ENCODE results near the gene MAN2B2.
"Not testable (repeated sequence)": the region's sequence is repeated elsewhere in the genome, so short reads cannot be mapped to it uniquely, and the experiment has no call there.

Gene MAN2B2

DNA sequence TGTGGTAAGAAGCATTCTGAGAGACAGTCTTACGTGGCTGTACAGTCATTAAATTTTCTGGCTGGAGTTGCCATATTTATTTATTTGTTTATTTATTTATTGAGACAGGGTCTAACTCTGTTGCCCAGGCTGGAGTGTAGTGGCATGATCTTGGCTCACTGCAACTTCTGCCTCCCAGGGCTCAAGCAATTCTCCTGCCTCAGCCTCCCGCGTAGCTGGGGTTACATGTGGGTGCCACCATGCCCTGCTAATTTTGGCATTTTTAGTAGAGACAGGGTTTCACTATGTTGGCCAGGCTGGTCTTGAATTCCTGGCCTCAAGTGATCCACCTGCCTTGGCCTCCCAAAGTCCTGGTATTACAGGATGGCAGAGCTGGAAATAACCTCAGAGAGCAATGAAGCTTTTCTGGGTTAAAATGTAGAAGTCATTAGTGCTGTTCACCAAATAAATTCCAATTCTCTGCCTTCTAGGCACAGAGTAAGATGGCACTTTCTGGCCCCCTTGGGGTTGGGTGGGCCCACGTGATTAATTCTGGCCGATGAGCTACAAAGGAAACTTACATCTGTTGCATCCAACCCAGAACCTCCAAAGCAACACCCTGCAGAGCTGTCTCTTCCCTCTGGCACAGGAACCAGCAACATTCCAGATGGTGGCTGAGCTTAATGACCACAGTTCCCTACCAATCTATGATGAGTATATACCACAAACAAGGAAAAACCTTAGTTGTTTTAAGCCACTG, 70.0 kb downstream of the MAN2B2 start:
- no peak for DNase-seq

DNA sequence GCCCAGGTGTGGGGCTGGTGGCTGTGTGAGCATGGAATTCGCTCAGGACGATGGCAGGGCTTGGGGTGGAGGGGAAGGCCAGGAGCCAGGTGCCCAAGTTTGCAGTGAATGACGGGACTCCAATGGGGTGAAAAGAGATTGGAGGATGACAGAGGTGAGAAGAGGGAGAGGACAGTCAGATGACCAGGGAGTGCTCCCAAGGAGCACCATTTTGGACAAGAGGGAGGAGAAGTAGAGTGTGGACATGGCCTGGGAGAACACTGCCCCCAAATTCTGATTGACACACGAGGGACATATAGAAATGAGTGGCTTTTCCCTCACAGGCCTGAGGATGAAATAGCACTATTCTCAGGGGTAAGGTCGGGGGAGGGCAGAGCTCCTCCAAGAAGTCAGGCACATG, 72.2 kb downstream of the MAN2B2 start:
- no peak for DNase-seq

DNA sequence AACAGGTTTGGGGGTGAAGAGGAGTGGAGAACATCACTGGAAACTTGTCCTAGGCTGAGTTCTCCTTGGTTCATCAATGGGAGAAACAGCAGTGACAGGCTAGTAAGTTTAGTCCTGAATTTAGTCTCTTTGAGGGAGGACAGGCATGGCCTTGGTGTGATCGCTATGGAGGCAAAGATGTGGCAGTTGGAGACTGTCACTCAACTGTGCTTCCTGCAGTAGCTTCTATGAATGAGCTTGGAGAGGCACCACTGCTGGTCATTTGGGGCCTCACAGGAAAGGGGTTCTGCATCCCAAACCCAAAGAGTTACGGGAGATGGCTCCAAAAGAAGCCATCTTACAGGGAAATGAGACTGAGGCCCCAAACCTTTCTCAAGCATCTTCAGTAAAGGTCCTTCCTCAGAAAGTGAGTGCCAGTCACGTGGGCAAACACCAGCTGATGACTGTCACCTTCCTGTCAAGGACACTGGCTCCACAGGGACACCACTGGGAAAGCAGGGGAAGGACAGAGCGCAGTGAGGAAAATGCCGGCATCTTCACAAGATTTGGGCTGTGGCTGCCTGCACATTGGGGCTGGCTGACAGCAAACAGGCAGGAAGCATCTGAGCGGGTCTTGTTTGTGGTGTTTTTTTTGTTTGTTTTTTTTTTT, 72.7 kb downstream of the MAN2B2 start:
- no peak for DNase-seq

DNA sequence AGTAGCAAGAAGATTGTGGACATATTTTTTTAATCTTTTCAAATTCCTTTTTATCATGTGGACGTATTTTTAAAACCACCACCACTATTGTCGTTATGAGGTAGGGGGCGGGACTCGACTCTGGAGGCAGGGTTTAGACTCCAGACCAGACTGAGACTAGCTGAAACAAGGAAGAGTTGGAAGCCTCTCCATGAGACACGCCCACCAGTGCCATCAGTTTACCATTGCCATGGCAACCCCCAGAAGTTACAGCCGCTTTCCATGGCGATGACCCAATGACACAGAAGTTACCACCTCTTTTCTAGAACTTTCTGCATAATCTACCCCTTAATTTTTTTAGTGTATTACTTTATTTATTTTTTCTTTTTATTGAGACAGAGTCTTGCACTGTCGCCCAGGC, 74.2 kb downstream of the MAN2B2 start:
- no peak for DNase-seq

DNA sequence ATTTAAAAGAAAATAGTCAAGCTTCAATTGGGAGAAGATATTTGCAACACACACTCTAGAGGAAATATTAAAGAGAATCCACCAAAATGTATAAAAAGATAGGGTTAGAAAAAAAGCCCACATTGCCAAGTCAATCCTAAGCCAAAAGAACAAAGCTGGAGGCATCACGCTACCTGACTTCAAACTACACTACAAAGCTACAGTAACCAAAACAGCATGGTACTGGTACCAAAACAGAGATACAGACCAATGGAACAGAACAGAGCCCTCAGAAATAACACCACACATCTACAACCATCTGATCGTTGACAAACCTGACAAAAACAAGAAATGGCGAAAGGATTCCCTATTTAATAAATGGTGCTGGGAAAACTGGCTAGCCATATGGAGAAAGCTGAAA, 79.2 kb downstream of the MAN2B2 start:
- DNase-seq: not testable (repeated sequence)

DNA sequence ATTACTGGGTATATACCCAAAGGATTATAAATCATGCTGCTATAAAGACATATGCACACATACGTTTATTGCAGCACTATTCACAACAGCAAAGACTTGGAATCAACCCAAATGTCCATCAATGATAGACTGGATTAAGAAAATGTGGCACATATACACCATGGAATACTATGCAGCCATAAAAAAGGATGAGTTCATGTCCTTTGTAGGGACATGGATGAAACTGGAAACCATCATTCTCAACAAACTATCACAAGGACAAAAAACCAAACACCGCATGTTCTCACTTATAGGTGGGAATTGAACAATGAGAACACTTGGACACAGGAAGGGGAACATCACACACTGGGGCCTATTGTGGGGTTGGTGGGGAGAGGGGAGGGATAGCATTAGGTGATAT, 80.3 kb downstream of the MAN2B2 start:
- not testable (repeated sequence) for DNase-seq

DNA sequence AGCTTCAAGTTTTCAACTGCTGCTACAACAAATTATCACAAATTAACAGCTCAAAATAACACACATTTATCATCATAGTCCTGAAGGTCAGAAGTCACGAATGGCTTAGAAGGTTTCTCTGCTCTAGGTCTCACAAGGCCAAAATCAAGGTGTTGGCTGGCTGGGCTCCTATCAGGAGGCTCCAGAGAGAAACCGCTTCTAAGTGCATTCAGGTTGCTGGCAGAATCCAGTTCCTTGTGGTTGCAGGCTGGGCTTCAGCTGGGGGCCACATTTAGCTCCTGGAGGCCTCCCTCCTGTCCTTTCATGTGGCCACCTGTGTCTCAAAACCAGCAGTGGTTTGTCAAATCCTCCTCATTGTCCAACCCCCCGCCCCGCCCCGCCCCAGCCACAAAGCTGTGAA, 80.9 kb downstream of the MAN2B2 start:
- no peak for DNase-seq

DNA sequence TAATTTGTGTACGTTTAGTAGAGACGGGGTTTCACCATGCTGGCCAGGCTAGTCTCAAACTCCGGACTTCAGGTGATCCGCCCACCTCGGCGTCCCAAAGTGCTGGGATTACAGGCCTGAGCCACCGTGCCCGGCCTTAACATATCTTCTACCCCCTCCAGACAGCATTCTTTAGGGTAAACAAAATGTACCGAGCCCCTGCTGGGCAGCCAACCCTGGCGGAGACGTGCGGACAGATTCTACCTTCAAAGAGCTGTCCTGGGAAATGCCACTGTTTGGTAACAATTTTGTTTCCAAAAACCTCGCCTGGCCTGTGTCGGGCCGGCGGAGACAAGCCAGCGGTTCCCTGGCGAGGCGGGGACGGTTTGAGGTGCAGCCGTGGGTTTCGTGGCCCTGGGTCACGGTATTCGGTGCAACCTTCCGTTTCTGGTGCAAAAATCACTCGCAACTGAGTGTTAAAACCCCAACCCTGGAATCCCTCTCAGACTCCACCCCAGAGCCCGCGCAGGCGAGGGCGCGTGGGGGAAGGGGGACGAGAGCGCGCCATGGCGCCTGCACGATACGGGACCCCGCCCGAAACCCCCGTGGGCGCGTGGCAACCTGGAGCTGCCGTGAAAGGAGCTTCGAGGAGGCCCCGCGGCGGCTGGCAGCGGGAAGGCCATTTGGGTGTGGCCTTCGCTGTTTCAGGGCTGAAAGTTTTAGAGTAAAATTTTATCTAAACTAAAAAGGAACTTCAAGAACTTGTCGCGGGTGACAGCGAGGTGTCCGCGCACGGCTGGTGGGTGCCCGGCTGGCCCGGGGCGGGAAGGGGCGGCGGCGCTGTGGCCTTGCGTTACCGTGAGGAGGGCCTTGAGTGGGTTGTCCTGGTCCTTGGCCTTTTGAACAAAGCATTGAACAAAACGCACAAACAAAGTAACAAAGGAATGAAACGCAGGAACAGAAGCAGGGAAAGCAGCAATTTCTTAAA, 82.5 kb downstream of the MAN2B2 start:
- no peak for DNase-seq

DNA sequence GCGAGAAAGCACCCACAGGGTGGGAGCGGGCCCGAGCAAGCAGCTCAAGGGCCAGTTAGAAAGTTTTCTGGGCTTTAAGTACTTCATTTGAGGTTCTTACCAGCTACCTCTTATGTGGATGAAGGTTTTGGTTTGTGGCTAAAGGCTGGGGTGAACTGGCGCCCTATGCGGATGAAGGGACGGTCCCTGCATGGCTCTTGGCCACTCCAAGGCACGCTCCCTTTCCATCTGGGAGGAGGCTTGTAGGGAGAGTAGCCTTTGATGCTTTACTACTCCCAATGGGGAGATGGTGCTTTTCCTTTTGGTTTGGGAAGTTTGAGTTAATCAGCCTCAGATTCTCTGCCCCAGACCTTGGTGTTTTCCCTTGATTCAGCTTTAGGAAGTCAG, 83.2 kb downstream of the MAN2B2 start:
- no peak for DNase-seq

DNA sequence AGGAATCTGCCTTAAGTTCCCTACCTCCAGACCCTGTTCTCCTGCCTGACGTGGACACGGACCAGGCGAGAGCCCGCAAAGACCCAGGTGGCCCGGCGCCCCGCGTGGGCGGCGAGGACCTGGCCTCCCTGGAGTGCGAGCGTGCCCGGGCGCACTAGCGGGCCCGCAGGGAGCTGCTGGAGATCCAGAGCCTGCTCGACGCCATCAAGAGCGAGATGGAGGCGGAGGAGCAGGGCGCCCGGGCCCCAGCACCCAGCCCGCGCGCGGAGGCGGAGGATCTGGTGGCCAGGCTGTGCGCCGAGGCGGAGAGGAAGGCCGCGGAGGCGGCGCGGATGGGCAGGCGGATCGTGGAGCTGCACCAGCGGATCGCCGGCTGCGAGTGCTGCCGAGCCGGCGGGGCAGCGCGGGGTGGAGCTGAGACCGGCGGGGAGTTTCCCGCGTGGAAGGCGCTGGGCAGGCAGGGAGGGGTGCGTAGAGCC, 83.6 kb downstream of the MAN2B2 start:
- no peak for DNase-seq

DNA sequence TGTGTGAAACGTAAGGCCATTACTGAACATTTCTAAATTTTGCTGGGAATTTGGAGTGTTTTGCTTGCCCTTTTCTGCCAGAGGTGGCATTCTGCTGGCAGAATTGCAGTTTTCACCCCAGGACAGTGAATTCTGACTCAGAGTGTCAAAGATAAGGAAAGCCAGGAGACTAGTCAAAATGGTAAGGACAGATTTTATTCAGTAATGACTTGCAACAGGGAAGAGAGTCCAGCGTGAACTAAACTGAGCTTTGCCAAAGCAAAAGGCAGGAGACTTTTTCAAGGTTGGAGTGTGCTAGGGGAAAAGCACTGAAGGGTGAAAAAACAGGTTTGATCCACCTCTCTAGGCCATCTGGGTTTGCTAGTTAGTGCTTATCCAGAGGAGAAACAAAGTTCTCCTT, 84.9 kb downstream of the MAN2B2 start:
- DNase-seq: no peak

DNA sequence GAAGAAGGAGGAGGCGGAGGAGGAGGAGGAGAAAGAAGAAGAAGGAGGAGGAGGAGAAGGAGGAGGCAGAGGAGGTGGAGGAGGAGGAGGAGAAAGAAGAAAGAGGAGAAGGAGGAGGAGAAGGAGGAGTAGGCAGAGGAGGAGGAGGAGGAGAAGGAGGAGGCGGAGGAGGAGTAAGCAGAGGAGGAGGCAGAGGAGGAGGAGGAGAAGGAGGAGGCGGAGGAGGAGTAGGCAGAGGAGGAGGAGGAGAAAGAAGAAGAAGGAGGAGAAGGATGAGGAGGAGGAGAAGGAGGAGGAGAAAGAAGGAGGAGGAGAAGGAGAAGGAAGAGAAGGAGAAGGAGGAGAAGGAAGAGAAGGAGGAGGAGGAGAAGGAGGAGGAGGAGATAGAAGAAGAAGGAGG, 85.4 kb downstream of the MAN2B2 start:
- no peak for DNase-seq

DNA sequence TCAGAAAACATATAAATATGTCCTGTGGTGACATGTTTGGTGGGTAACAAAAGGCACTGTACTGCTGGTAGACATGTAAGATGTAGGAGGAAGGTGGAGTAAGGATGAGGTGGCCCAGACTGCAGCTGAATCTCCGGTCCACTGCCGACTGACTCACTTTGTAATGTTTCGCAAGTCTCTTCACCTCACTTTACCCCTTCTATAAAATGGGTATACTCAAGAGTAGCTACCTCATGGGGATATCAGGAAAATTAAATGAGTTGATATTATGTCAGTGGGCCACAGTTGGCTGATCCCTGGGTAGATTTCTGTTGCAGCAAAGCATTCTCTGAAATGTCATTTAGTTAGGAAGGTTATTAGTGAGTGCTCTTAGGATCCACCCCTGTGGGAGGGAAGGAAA, 87.6 kb downstream of the MAN2B2 start:
- no peak for DNase-seq

DNA sequence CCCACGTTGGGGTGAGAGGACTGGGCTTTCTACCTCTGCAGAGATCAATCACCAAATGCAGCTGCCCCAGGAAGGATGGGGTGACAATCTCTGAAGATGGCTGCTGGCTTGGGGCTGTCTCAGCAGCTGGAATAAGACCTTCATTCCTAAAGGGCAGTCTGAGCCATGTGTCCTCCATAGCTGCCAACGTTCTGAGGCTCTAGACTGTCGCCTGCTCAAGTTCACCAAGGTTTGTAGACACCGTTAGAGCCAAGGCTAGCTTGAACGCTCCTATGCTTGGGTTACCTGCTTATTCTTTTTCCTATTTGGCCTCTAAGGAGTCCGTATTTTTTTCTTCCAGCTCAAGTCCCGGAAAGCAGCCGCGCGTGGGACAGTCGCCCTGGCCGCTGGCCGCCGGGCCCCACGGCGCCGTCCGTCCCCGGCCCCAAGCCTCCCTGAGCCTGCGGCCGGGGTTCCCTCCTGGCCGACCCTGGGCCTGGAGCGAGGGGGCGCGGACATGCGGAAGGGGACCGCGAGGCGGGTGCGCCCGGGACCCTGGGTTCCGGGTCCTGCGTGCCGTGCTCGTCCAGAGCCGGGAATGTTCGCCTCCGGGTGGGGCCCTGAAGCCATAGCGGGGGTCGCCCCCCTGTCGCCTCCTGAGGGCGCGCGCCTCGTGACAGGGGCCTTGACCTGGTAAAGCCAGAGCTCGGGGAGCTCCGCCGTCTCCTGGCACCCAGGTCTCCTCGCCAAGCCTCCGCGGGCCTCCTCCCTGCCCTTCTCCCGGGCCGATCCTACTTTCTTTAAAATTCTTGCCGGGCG, 88.8 kb downstream of the MAN2B2 start:
- DNase-seq: no peak

DNA sequence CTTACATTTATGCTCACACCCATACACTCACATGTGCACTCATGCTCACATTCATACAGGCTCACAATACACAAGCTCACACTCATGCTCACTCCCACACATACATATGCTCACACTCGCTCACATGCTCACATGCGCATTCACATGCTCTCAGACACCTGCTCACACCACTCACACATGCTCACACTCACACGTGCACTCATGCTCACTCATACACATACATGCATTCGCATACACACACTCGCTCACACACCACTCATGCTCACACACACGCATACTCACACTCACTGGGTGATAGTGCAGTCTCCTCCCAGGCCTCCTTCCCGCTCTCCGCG, 90.3 kb downstream of the MAN2B2 start:
- DNase-seq: no peak

DNA sequence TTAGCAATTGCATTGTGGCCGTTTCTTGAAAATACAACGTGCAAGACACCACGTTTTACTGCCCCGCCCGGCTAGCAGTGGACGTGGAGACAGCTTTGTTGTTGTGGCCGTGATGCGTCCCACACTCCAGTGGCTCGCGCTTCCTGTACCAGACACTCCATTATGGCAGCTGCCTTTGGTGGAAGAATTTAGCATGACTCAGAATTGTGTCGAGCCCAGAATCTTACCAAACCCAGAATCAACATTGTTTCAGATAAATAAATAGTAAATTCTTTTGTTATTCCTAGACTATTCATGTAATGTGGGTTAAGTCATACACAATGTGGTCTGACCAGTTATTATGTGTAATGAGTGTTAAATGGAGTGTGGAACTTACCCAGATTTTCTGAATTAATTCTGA, 93.4 kb downstream of the MAN2B2 start:
- no peak for DNase-seq

DNA sequence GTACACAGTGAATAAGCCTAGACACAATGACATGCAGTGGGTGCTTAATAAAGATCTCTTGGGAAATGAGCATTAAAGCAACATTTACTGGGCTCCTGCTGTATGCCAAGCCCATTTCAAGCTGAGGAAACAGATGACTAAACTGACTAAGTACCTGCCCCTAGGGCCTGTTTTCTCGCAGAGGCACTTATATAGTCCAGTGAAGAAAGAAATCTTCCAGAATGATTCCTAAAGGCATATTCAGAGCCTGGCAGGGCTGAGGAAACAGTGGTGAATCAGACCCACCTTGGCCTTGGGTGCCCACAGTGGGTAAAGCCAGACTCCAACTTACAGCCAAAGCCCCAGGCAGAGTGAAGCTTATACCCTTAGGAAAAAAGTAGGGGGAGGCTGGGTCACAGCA, 96.7 kb downstream of the MAN2B2 start:
- DNase-seq: no peak

DNA sequence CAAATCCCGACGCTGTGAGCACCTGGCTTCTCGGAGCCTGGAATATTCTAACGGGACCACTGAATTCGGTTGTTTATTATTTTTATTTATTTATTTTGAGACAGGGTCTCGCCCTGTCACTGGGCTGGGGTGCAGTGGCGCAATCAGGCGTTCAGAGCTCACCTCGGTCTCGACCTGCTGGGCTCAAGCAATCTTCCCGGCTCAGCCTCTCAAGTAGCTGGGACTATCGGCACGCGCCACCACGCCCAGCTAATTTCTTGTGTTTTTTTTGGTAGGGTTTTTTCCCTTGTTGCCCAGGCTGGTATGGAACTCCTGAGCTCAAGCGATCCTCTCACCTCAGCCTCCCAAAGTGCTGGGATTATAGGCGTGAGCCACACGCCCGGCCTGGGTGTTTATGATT, 97.1 kb downstream of the MAN2B2 start:
- DNase-seq: no peak

DNA sequence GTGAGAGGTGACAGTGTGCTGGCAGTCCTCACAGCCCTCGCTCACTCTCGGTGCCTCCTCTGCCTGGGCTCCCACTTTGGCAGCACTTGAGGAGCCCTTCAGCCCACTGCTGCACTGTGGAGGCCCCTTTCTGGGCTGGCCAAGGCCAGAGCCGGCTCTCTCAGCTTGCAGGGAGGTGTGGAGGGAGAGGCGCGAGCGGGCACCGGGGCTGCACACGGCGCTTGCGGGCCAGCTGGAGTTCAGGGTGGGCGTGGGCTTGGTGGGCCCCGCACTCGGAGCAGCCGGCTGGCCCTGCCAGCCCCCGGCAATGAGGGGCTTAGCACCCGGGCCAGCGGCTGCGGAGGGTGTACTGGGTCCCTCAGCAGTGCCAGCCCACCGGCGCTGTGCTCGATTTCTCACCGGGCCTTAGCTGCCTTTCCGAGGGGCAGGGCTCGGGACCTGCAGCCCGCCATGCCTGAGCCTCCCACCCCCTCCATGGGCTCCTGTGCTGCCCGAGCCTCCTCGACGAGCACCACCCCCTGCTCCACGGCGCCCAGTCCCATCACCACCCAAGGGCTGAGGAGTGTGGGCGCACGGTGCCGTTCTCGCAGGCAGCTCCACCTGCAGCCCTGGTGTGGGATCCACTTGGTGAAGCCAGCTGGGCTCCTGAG, 97.7 kb downstream of the MAN2B2 start:
- not testable (repeated sequence) for DNase-seq

Data from cortex of kidney (tissue), 1 donor.